ENCODE results near the gene AFTPH. TPM values are rescaled to one million over a fixed set of nuclear protein-coding genes. Genes with fewer than 3 reads are reported as not detected.
A peak's percentile ranks its signal among the peaks of the same experiment; 100 is the strongest.
"Not testable (repeated sequence)": the region's sequence is repeated elsewhere in the genome, so short reads cannot be mapped to it uniquely, and the experiment has no call there.

AFTPH gene
- total RNA-seq, 1 donor from 2014 or later: 53.7 TPM

GRCh38 chr2:64493788-64494187 is 30.3 kb upstream of the AFTPH start:
- DNase-seq (ENCODE audit: low spot score): no peak

- DNase-seq (ENCODE audit: low spot score): no peak
Measured at GRCh38 chr2:64498438-64498837, 25.7 kb upstream of the AFTPH start.

- DNase-seq (ENCODE audit: low spot score): no peak
Measured at GRCh38 chr2:64500549-64500948, 23.6 kb upstream of the AFTPH start.

- no peak for DNase-seq (ENCODE audit: low spot score)
Measured at GRCh38 chr2:64501946-64502345, 22.2 kb upstream of the AFTPH start.

GRCh38 chr2:64502860-64503259 is 21.3 kb upstream of the AFTPH start:
- no peak for DNase-seq (ENCODE audit: low spot score)

- no peak for DNase-seq (ENCODE audit: low spot score)
Measured at GRCh38 chr2:64504774-64505720, 19.1 kb upstream of the AFTPH start.

GRCh38 chr2:64506686-64507085 is 17.4 kb upstream of the AFTPH start:
- DNase-seq (ENCODE audit: low spot score): peak; percentile 56

- DNase-seq (ENCODE audit: low spot score): no peak
Measured at GRCh38 chr2:64514008-64514407, 10.1 kb upstream of the AFTPH start.

- DNase-seq (ENCODE audit: low spot score): no peak
Measured at GRCh38 chr2:64515086-64515485, 9.0 kb upstream of the AFTPH start.

- DNase-seq (ENCODE audit: low spot score): no peak
Measured at GRCh38 chr2:64516651-64517510, 7.2 kb upstream of the AFTPH start.

GRCh38 chr2:64517511-64517884 is 6.6 kb upstream of the AFTPH start:
- no peak for DNase-seq (ENCODE audit: low spot score)

GRCh38 chr2:64522843-64523428 is 1.2 kb upstream of the AFTPH start:
- peak; percentile 89 for DNase-seq (ENCODE audit: low spot score)

- peak; percentile 36 for DNase-seq (ENCODE audit: low spot score)
Measured at GRCh38 chr2:64524604-64525316, 632 bp downstream of the AFTPH start.

- DNase-seq (ENCODE audit: low spot score): peak; percentile 13
Measured at GRCh38 chr2:64525317-64525613, 1.1 kb downstream of the AFTPH start.

- no peak for DNase-seq (ENCODE audit: low spot score)
Measured at GRCh38 chr2:64526034-64526433, 1.9 kb downstream of the AFTPH start.

GRCh38 chr2:64530946-64531345 is 6.8 kb downstream of the AFTPH start:
- DNase-seq (ENCODE audit: low spot score): not testable (repeated sequence)

GRCh38 chr2:64532030-64532429 is 7.9 kb downstream of the AFTPH start:
- DNase-seq (ENCODE audit: low spot score): no peak

GRCh38 chr2:64533882-64534281 is 9.8 kb downstream of the AFTPH start:
- no peak for DNase-seq (ENCODE audit: low spot score)

- no peak for DNase-seq (ENCODE audit: low spot score)
Measured at GRCh38 chr2:64534363-64534762, 10.2 kb downstream of the AFTPH start.

- no peak for DNase-seq (ENCODE audit: low spot score)
Measured at GRCh38 chr2:64535024-64535423, 10.9 kb downstream of the AFTPH start.

GRCh38 chr2:64537991-64538390 is 13.9 kb downstream of the AFTPH start:
- DNase-seq (ENCODE audit: low spot score): no peak

Data from umbilical cord (tissue), 2 donors.